Activated gamma-delta T cell treated with Interleukin-2 at 50 U/mL for 16 hours (primary cell): ENCODE measurements around the gene ARHGAP18.

Experiments
- DNase-seq: peaks from one replicate; pipeline ENCODE4 v3.0.0-alpha.2; 2020

The ARHGAP18 gene

DNA sequence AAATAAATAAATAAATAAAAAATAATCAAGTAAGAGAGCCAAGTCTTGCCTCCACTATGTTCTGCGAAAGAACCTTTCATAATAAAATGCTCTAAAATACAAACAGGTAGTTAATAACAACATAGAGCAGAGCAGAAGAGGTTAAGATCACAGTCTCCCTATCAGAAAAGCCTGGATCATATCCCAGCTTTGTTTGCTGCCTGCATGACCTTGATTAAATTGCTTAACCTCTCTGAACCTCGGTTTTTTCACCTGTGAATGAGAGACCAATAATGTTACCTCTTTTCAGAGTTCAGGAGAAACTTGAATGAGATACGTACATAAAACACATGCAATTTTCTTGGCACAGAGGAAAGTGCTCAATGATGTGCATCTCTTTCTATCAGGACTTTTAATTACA is 44.4 kb downstream of the ARHGAP18 start:
- no peak for DNase-seq

DNA sequence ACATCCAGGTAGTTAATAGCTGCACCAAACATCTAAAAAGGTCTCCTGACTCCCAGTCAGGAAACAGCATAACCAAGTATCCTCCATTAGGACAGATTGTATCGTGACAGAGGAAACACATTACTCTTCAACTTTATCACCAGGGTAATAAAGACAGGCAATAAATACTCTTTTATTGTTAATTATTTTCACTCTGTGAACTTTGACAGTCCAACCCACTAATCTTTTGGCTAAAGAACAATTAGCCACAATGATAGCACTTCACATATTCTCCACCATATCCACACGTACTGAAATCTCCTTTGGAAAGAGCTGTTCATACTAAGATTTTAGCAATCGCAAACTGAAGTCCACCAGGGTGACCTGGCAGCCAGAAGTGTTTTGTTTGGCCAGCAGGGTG is 46.4 kb downstream of the ARHGAP18 start:
- no peak for DNase-seq

- no peak for DNase-seq
Observed at GRCh38 chr6:129662980-129663431, 47.0 kb downstream of the ARHGAP18 start.

- DNase-seq: no peak
Observed at GRCh38 chr6:129662406-129662766, 47.6 kb downstream of the ARHGAP18 start.

GRCh38 chr6:129661536-129662405 is 48.2 kb downstream of the ARHGAP18 start:
- no peak for DNase-seq

DNA sequence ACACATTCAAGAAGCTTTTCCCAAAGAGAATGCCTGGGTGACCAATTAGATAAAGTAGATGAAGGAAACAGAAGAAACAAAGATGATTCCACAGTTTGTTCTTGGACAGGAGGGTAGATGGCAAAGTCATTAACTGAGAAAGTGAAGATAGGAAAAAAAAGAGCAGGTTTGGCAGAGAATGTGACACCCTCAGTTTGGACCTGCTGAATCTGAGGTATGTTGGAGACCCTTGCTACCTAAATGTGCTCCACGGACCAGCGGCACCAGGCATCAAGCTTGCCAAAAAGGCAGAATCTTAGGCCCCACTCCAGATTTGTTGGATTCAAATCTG is 49.7 kb downstream of the ARHGAP18 start:
- no peak for DNase-seq

DNA sequence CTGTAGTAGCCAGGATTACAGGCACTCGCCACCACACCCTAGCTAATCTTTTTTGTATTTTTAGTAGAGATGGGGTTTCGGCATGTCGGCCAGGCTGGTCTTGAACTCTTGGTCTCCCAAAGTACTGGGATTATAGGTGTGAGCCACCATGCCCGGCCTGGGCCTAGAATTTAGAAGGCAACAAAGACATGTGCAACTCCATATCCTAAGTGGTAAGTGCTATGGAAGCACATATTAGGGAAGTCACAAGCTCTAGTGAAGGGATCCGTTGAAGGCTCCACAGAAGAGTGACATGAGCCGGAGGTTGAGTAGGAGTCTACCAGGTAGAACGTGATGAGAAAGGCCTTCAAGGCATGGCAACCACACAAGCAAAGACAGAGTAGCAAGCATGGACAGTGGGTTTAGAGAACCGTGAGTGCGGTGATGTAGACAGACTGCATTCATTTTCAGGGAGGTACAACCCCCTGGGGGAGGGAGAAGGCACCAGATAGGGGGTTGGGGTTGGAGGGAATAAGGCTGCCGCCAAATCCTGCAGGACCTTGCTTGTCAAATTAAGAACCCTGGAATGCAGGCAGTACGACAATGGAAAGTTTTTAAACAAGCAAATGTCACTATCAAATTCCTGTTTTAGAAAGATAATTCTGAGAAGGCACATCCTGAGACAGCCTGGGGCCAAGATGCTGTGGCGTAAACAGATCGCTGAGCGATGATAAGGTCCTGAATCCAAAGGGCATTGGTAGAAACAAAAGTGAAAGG is 50.2 kb downstream of the ARHGAP18 start:
- DNase-seq: no peak

GRCh38 chr6:129659167-129659566 is 50.8 kb downstream of the ARHGAP18 start:
- no peak for DNase-seq

DNA sequence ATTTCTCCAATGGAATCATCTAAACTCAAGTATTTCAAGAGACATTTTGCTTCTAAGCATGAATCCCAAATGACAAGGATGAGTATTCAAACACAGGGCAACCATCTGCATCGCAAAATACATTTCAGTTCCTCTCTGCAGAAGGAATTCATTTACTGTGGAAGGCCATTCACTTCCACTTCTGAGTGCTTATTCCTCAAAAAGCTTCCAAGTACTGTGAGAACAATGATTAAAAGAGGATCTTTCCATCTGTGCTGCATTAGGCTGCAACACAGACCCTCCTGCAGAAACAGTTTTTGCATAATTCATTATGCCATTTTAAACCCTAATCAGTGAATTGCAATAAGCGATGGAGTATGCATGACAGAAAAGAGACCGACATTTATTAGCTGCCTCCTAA is 52.5 kb downstream of the ARHGAP18 start:
- DNase-seq: no peak

DNA sequence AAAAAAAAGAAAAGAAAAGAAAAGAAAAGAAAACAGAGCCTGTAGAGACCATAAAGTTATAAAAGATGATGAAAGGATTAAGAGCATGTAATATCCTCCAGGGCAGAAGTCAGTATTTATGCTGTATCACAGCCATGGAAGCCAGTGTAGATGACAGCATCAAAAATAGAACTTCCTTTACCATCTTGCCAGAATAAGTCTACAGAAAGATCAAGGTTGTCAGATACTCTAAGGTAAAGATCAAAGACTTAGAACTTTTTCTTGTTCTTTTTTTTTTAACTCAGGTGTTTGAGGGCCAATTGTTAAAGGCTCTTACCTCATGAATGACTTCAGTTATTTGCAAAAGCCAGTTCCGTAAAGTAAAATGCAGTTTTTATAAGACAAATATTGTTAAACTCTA is 54.6 kb downstream of the ARHGAP18 start:
- DNase-seq: no peak

GRCh38 chr6:129653746-129654145 is 56.2 kb downstream of the ARHGAP18 start:
- no peak for DNase-seq

GRCh38 chr6:129653229-129653628 is 56.7 kb downstream of the ARHGAP18 start:
- no peak for DNase-seq

DNA sequence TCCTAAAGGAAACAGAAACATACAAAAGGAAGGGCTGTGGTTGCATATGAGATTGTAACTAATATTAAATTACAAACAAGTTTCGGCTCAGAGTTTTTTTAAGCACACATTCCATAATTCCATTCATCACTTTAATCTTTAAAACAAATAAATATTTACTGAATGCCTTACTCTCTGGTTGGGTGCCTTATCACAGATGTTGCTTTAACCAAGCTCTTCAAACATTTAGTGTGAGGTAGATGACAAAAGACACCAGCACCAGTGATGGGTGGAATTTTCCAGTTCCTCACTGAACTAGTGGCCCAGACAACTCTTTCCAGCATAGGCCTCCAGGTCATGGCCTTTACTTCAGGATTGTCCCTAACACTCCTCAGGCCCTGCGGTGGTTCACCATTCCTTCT is 58.7 kb downstream of the ARHGAP18 start:
- DNase-seq: no peak

GRCh38 chr6:129648819-129649491 is 61.0 kb downstream of the ARHGAP18 start:
- DNase-seq: no peak

GRCh38 chr6:129647044-129647443 is 62.9 kb downstream of the ARHGAP18 start:
- no peak for DNase-seq

GRCh38 chr6:129646642-129647041 is 63.3 kb downstream of the ARHGAP18 start:
- no peak for DNase-seq

DNA sequence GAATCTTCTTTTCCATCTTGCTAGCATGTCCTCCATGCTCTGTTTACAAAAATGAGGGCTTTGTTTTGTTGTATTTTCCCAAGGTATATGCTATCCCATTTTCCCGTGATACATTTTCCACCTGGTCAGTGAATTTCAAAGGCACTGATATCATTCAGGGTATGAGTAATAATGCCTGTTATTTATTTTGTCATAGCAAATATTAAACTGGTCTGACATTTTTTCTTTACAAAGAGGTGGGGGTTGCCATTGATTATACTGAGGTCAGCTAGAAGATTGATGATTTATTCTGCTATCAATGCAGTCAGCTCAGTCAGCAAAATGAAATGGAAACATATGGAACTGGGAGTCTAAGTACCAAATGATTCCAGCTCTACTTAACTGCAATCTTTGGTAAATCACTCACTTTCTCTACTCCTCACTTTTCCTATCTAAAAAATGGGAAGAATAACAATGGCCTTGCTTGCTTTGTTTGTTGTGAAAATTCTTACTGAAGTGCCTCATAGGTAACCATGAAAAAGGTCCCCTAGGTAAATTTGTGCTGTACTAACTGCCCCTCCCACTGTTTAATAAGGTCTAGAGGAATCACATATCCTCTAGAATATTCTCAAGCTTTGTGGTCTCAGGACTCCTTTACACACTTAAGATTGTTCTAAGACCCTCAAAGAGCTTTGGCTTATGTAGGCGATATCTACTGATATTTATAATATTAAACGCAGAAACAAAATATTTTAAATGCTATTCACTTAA is 64.0 kb downstream of the ARHGAP18 start:
- no peak for DNase-seq

- no peak for DNase-seq
Observed at GRCh38 chr6:129645106-129645829, 64.7 kb downstream of the ARHGAP18 start.

DNA sequence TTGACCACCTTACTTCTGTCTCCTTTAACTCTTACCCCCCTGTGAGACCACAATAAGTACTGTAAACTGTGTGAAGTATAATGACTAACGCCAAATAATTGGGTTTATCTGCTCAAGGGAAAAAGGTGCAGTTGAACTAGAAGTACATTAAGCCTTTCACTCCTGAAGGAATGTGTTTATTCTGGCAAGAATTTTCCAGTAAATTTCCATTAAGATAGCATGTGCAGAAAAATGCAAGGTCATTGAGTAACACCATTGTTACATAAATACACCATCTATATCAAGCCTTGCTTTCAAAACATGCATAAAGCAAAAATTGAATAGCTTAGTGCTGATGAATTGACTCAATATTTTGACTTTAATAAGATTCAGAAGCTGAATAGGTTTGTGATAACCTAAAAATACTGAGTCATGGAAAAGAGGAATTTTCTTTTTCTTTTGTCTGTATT is 65.4 kb downstream of the ARHGAP18 start:
- no peak for DNase-seq

GRCh38 chr6:129643968-129644367 is 66.0 kb downstream of the ARHGAP18 start:
- no peak for DNase-seq

DNA sequence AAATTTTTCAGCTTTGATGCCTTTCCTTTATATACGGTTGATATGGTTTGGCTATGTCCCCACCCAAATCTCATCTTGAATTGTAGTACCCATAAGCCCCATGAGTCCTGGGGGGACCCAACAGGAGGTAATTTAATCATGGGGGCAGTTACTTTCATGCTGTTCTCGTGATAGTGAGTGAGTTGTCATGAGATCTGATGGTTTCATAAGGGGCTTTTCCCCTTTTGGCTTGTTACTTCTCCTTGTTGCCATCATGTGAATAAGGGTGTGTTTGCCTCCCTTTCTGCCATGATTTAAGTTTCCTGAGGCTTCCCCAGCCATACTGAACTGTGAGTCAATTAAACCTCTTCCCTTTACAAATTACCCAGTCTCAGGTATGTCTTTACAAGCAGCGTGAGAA is 66.8 kb downstream of the ARHGAP18 start:
- no peak for DNase-seq

DNA sequence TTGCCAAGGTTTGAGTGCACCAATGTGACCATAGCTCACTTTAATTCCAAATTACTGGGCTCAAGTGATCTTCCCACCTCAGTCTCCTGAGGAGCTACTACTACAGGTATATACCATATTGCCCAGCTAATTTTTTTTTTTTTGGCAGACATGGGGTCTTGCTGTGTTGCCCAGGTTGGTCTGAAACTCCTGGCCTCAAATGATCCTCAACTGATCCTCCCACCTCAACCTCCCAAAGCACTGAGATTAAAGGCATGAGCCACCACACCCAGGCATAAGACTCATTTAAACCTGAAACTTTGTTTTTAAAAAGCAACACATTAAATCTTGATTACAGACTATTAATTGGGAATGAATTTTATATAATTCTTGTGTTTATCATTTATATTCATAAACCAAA is 67.7 kb downstream of the ARHGAP18 start:
- DNase-seq: no peak
